GM12878 (cell line): ENCODE results near the gene GTPBP3. TPM values are rescaled to one million over a fixed set of nuclear protein-coding genes. Genes with fewer than 3 reads are reported as not detected.
A peak's percentile ranks its signal among the peaks of the same experiment; 100 is the strongest.

Source experiments
- BMI1 ChIP-seq: fragments of 450-650 bp; IDR thresholded peaks from 2 replicates; pipeline ENCODE4 v1.6.1; 2016; ENCODE audit warnings: mild to moderate bottlenecking, moderate library complexity, borderline replicate concordance
- CBFB ChIP-seq: IDR thresholded peaks from 2 replicates; pipeline ENCODE4 v1.6.1; 2016; ENCODE audit warnings: antibody characterized with exemption, low read depth
- CBX3 ChIP-seq: fragments of 200-600 bp; sonication (generic); IDR thresholded peaks from 2 replicates; pipeline ENCODE4 v1.6.1; 2016; ENCODE audit warnings: low read depth, borderline replicate concordance
- CREB1 ChIP-seq: IDR thresholded peaks from 2 replicates; pipeline ENCODE4 v1.6.1; 2012; ENCODE audit warnings: low read depth, mild to moderate bottlenecking, inconsistent platforms
- DPF2 ChIP-seq: fragments of 450-650 bp; IDR thresholded peaks from 2 replicates; pipeline ENCODE4 v1.6.1; 2017; ENCODE audit warnings: mild to moderate bottlenecking
- ETV6 ChIP-seq, 2 experiments: fragments of 450-650 bp in 1 of 2; IDR thresholded peaks in 1 of 2; conservative IDR thresholded peaks in 1 of 2; 2 replicates each; pipeline ENCODE4 v1.6.1; 2014; ENCODE audit warnings: antibody characterized with exemption in 1 of 2, borderline replicate concordance in 1 of 2, low read depth in 1 of 2, mild to moderate bottlenecking in 1 of 2, moderate library complexity in 1 of 2
- IRF4 ChIP-seq: IDR thresholded peaks from 2 replicates; pipeline ENCODE4 v1.6.1; 2011; ENCODE audit warnings: low read depth, low read length
- MYB ChIP-seq: fragments of 150-350 bp; IDR thresholded peaks from 2 replicates; pipeline ENCODE4 v1.6.1; 2014; ENCODE audit warnings: mild to moderate bottlenecking, low read depth, low read length, borderline replicate concordance
- NBN ChIP-seq: fragments of 450-650 bp; IDR thresholded peaks from 2 replicates; pipeline ENCODE4 v1.6.1; 2016
- NFXL1 ChIP-seq: fragments of 450-650 bp; IDR thresholded peaks from 2 replicates; pipeline ENCODE4 v1.6.1; 2017; ENCODE audit warnings: antibody characterized with exemption, mild to moderate bottlenecking, borderline replicate concordance
- NFYB ChIP-seq: IDR thresholded peaks from 2 replicates; pipeline ENCODE4 v1.6.1; 2011; ENCODE audit warnings: low read depth, mild to moderate bottlenecking, low read length, improper control_type of control experiment, moderate library complexity; ENCODE audit not compliant: insufficient read depth
- PAX5 ChIP-seq: IDR thresholded peaks from 2 replicates; pipeline ENCODE4 v1.6.1; 2011; ENCODE audit warnings: low read depth, low read length, borderline replicate concordance
- POLR2AphosphoS2 ChIP-seq: IDR thresholded peaks from 2 replicates; pipeline ENCODE4 v1.6.1; 2011; ENCODE audit warnings: low read depth, mild to moderate bottlenecking, low read length, improper control_type of control experiment, moderate library complexity
- POLR2AphosphoS5 ChIP-seq: IDR thresholded peaks from 2 replicates; pipeline ENCODE4 v1.6.1; 2011; ENCODE audit warnings: mild to moderate bottlenecking, low read length, inconsistent platforms
- POU2F2 ChIP-seq: IDR thresholded peaks from 3 replicates; pipeline ENCODE4 v1.6.1; 2011; ENCODE audit warnings: low read depth, mild to moderate bottlenecking, low read length, borderline replicate concordance
- SMAD1 ChIP-seq: fragments of 450-650 bp; IDR thresholded peaks from 2 replicates; pipeline ENCODE4 v1.6.1; 2018; ENCODE audit warnings: mild to moderate bottlenecking, low read depth; ENCODE audit not compliant: partially characterized antibody
- SRF ChIP-seq, 2 experiments: IDR thresholded peaks; 2 replicates each; pipeline ENCODE4 v1.6.1; 2011; ENCODE audit warnings: low read depth in 2 of 2, low read length in 2 of 2, mild to moderate bottlenecking in 1 of 2, moderate library complexity in 1 of 2
- SUZ12 ChIP-seq: fragments of 200-600 bp; sonication (generic); IDR thresholded peaks from one replicate; pipeline ENCODE4 v1.6.1; 2018; ENCODE audit warnings: antibody characterized with exemption, mild to moderate bottlenecking; ENCODE audit not compliant: unreplicated experiment
- TCF7 ChIP-seq: IDR thresholded peaks from 2 replicates; pipeline ENCODE4 v1.6.1; 2014; ENCODE audit warnings: antibody characterized with exemption, borderline replicate concordance
- ZSCAN29 ChIP-seq: fragments of 450-650 bp; IDR thresholded peaks from 2 replicates; pipeline ENCODE4 v1.6.1; 2017; ENCODE audit warnings: mild to moderate bottlenecking, moderate library complexity
- ZZZ3 ChIP-seq: IDR thresholded peaks from 2 replicates; pipeline ENCODE4 v1.6.1; 2011; ENCODE audit warnings: low read depth; ENCODE audit not compliant: control insufficient read depth, insufficient read length
- polyA plus RNA-seq, 11 experiments: library from polyadenylated mRNA; depleted of rRNA in 4 of 11; unstranded in 6 of 11; stranded (reverse) in 5 of 11; fragments of >200 nt; fragmentation: Nextera tagmentation in 4 of 11; fragmentation: Illumina TruSeq in 1 of 11; extraction: Ambion mirVana in 4 of 11; extraction: Trizol in 1 of 11; gene quantifications; 1 replicate in 1 of 11; 2 replicates in 10 of 11; pipeline versions ENCODE4 v1.2.1 to v1.2.3, GENCODE V29; 2011 to 2016; ENCODE audit warnings: inconsistent platforms in 2 of 11, missing spikeins in 2 of 11, low read depth in 1 of 11
- total RNA-seq, 4 experiments: library from RNA; depleted of rRNA in 3 of 4; stranded (reverse); fragments of >200 nt in 3 of 4; fragmentation: Illumina TruSeq in 1 of 4; extraction: Trizol in 1 of 4; gene quantifications; 2 replicates each; pipeline versions ENCODE4 v1.2.1 to v1.2.3, GENCODE V29; 2013 to 2021
- TF ChIP-seq, protein P1 (sequence below): fragments of 450-650 bp; IDR thresholded peaks from 2 replicates; pipeline ENCODE4 v1.6.1; 2017; ENCODE audit warnings: mild to moderate bottlenecking
- TF ChIP-seq, protein P2 (sequence below): fragments of 450-650 bp; IDR thresholded peaks from 2 replicates; pipeline ENCODE4 v1.6.1; 2016; ENCODE audit warnings: mild to moderate bottlenecking
- TF ChIP-seq, protein P3 (sequence below): fragments of 150-350 bp; IDR thresholded peaks from 2 replicates; pipeline ENCODE4 v1.6.1; 2014; ENCODE audit warnings: mild to moderate bottlenecking, low read depth, low read length
- TF ChIP-seq, protein P4 (sequence below): IDR thresholded peaks from 2 replicates; pipeline ENCODE4 v1.6.1; 2011; ENCODE audit warnings: low read depth, low read length, improper control_type of control experiment, borderline replicate concordance

GTPBP3 gene
- total and polyA plus RNA-seq, 10 of the 15 experiments (the other 5 are each of a cell fraction or from before 2014, with no cell fraction given), result 2.9 to 46.8 (median 15.4) TPM

DNA sequence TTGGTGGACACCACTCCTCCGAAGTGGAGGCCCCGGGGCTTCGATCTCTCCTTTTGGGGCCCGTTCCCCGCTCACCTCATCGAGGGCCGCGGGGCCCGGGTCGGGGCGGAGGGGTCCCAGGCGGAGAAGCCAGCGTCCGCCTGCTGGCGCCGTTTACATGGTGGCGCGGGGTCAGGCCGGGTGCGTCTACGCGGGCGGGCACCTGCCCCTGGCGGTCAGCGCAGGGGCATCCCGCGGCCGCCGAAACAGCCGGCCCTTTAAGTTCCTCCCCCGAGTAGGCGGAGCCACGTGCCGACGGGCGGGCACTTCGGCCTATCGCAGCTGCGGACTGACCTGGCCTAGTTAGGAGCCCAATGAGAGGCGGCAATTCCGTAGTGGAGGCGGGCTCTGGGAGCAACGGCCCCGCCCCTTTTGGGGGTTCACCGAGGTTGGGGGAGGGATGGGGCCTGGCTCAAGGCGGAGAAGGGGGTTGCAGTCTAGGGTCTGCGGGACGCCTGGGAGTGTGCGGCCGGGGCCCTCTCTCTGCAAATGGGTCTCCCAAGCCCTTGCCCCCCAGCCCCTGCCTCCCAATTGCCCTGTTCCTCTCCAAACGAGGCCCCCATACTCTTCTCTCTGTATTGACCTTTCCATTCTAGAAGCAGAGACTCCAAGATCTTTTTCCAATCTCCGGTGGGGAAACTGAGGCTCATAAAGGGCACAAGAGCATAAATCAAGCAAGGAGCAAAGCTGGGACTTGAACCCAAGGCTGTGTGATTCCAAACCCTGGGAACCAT lies 34.0 kb upstream of the GTPBP3 start, which contains the start of gene ABHD8 (continued):
- no peak; the same call in 2 of the 3 replicates for TF ChIP-seq POU2F2
- TF ChIP-seq, protein P1, sequence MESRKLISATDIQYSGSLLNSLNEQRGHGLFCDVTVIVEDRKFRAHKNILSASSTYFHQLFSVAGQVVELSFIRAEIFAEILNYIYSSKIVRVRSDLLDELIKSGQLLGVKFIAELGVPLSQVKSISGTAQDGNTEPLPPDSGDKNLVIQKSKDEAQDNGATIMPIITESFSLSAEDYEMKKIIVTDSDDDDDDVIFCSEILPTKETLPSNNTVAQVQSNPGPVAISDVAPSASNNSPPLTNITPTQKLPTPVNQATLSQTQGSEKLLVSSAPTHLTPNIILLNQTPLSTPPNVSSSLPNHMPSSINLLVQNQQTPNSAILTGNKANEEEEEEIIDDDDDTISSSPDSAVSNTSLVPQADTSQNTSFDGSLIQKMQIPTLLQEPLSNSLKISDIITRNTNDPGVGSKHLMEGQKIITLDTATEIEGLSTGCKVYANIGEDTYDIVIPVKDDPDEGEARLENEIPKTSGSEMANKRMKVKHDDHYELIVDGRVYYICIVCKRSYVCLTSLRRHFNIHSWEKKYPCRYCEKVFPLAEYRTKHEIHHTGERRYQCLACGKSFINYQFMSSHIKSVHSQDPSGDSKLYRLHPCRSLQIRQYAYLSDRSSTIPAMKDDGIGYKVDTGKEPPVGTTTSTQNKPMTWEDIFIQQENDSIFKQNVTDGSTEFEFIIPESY, result no peak
- TF ChIP-seq CBFB, result no peak
- TF ChIP-seq NFXL1, result no peak
- no peak for TF ChIP-seq SMAD1
- no peak for TF ChIP-seq POLR2AphosphoS5
- peak; percentile 83 for TF ChIP-seq NFYB
- TF ChIP-seq ZZZ3, result no peak
- TF ChIP-seq ZSCAN29, result peak; percentile 99
- no peak for TF ChIP-seq SUZ12
- TF ChIP-seq ETV6 (conservative IDR thresholded peaks at IDR 0.05 in 1 of 2, IDR thresholded peaks at IDR 0.05 in 1 of 2; ENCODE audit: borderline replicate concordance in 1 of 2, low read depth in 1 of 2), result no peak
- TF ChIP-seq BMI1, result no peak
- no peak for TF ChIP-seq MYB
- TF ChIP-seq IRF4, result 0 out of 2 replicates have a peak, but pooled peaks have one; percentile 19
- TF ChIP-seq DPF2, result peak; percentile 98
- no peak for TF ChIP-seq PAX5
- no peak for TF ChIP-seq CBX3
- TF ChIP-seq SRF (IDR thresholded peaks at IDR 0.05; ENCODE audit: low read depth in 2 of 2, low read length in 2 of 2), result no peak
- TF ChIP-seq, protein P2, sequence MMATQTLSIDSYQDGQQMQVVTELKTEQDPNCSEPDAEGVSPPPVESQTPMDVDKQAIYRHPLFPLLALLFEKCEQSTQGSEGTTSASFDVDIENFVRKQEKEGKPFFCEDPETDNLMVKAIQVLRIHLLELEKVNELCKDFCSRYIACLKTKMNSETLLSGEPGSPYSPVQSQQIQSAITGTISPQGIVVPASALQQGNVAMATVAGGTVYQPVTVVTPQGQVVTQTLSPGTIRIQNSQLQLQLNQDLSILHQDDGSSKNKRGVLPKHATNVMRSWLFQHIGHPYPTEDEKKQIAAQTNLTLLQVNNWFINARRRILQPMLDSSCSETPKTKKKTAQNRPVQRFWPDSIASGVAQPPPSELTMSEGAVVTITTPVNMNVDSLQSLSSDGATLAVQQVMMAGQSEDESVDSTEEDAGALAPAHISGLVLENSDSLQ, result peak; percentile 99
- TF ChIP-seq CREB1, result peak; percentile 81
- TF ChIP-seq POLR2AphosphoS2, result 0 out of 2 replicates have a peak, but pooled peaks have one; percentile 29
- TF ChIP-seq, protein P3, sequence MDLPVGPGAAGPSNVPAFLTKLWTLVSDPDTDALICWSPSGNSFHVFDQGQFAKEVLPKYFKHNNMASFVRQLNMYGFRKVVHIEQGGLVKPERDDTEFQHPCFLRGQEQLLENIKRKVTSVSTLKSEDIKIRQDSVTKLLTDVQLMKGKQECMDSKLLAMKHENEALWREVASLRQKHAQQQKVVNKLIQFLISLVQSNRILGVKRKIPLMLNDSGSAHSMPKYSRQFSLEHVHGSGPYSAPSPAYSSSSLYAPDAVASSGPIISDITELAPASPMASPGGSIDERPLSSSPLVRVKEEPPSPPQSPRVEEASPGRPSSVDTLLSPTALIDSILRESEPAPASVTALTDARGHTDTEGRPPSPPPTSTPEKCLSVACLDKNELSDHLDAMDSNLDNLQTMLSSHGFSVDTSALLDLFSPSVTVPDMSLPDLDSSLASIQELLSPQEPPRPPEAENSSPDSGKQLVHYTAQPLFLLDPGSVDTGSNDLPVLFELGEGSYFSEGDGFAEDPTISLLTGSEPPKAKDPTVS, result 0 out of 2 replicates have a peak, but pooled peaks have one; percentile 3
- TF ChIP-seq, protein P4, sequence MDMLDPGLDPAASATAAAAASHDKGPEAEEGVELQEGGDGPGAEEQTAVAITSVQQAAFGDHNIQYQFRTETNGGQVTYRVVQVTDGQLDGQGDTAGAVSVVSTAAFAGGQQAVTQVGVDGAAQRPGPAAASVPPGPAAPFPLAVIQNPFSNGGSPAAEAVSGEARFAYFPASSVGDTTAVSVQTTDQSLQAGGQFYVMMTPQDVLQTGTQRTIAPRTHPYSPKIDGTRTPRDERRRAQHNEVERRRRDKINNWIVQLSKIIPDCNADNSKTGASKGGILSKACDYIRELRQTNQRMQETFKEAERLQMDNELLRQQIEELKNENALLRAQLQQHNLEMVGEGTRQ, result peak; percentile 40
- TF ChIP-seq NBN, result no peak
- no peak for TF ChIP-seq TCF7
